Renal pelvis (tissue), 4 donors: ENCODE results near the gene KDSR. TPM values are rescaled to one million over a fixed set of nuclear protein-coding genes. Genes with fewer than 3 reads are reported as not detected.

Experiments
- DNase-seq: peaks from one replicate; pipeline ENCODE4 v3.0.0-alpha.2; 2013
- polyA plus RNA-seq, 3 donors: library from polyadenylated mRNA; unstranded; fragments of 120-200 nt; gene quantifications; one replicate each; pipeline ENCODE4 v1.2.1, GENCODE V29; 2013; ENCODE audit not compliant: insufficient read length in 3 of 3

KDSR gene
- polyA plus RNA-seq, 3 donors = 36.2 to 44.2 (median 43.6) TPM

DNA sequence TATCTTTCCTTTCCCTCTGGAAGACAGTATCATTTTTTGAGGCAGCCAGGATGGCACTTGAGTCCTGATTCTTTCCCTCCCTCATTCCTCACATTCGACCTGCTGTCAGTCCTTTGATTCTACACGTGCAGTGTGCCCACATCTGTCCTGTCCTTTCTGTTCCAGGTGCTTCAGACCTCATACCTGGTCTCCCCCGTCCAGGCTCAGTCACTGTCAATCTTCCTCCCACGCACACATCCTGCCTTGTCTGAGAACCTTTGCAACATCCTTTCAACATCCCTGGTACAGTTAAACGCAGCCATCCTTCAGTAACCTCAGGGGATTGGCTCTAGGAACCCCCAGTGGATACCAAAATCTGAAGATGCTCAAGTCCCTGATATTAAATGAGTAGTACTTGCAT lies 57.6 kb downstream of the KDSR start:
- no peak for DNase-seq

DNA sequence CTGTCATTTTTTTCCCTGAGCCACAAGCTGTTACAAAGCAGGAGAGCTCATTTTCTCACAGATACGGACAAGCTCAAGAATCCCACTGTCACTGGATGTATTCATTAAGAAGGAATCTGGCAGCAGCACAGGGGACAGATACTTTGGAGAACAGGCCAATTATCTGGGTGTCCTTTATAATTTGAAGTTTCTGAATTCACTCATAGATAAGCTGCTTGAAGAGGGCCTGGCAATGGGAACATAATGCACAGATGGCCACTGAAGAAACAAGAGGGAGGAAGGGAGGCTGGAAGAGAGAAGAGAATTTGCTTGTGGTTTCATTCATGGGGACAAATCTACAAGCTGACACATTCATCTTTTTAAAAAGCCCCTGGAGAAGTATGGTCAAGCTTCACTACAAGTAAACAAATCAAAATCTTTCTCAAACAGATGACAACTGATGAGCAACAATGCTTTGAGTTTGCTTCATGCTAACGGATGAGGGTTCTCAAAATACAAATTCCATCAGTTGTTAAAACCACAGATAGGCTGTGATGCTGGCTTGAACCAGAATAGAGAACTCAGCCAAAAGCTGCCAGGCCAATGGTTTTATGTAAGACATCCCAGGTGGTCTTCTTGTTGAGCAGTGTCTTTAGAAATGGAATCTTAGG lies 59.3 kb downstream of the KDSR start:
- DNase-seq = no peak

- DNase-seq = no peak
These were observed 60.0 kb downstream of the KDSR start for GRCh38 chr18:63306819-63307550.

DNA sequence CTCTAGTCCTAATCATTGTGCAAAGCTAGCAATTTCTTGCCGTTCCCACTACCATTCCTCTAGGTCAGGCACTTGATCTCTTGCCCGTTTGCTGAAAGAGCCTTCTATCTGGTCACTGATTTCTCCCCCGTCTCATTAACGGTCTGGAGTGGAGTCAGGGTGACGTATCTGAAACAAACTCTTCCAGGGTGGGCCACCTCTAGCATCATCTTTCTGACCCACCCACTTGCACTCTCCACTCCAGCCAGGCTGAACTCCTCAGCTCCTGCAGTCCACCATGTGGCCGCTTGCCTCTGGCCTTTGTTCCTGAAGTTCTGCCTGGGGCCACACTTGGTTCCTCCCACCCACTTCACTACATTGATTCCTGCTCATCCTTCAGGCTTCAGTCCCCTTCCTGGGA lies 60.8 kb downstream of the KDSR start:
- no peak for DNase-seq

DNA sequence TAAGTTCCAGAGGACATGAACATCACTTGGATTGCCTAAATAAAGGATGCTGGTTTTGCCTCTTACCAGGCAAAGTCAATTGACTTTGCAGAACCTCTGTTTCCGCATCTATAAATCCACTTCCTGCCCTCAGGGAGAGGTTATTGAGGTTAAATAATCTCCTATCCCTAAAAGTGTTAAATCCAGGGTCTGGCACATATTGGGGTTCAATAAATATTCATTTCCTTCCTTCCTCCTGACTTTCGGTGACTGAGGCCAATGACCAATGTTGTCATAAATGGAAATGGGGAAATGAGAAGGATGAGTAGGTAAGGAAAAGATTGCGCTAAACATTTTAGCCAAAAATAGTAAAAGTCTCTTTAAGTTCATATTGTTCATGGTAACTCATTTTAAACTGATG lies 63.5 kb downstream of the KDSR start:
- no peak for DNase-seq

GRCh38 chr18:63302636-63303405 lies 64.2 kb downstream of the KDSR start:
- no peak for DNase-seq

DNA sequence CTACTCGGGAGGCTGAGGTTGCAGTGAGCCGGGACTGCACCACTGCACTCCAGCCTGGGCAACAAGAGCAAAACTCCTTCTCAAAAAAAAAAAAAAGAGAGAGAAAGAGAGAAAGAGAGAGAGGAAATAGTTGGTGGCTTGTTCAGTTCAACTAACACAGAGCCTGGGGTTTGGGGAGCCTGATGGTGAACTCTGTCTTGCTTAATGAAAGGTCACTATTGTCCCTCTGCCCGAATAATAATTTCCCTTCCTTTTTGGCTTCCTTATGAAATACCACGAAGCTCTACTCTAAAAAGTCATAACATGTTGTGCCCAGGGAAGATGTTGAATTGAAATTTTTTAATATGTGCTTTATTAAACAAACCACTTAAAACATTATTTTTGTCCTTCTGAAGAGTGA lies 64.8 kb downstream of the KDSR start:
- DNase-seq = no peak

GRCh38 chr18:63301434-63301833 lies 65.6 kb downstream of the KDSR start:
- no peak for DNase-seq

DNA sequence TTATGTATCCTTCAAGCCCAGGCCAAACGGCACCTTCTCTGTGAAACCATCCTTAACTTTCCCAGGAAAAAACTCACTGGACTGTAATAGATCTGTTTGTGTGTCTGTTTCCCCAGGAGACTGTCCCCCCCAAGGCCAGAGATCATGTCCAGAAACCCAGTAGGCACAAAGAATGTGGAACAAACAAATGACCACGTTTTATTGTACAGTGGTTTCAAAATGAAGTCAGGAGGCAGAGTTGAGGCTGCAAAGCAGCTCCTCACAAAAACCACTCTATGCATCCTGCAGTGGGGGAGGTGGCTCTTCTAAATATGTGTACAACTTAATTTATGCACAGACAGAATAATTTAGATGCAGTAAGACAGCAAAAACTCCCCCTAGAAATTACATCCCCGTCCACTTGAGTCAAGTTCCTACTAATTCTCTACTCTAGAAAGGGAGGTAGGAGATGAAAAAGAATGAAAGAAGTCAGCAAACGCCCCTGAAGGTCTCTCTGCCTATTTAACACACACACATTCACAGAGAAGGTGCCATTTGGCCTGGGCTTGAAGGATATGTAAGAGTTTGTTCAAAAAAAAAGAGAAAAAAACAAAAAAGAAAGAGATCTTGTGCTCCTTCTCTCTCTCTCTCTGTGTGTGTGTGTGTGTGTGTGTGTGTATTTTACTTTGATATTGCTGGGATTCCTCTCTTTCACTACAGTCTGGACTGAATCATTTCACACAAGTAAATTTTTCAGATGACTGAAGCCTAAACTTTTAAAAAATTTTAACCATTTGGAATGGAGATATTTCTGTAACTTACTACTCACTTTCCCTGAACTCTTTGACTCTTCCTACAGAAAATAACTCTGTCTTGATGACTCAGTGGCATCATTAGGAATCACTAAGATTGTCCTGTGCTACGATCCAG lies 66.9 kb downstream of the KDSR start:
- DNase-seq = peak; percentile 73

- DNase-seq = no peak
These were observed 68.3 kb downstream of the KDSR start for GRCh38 chr18:63298400-63299365.

DNA sequence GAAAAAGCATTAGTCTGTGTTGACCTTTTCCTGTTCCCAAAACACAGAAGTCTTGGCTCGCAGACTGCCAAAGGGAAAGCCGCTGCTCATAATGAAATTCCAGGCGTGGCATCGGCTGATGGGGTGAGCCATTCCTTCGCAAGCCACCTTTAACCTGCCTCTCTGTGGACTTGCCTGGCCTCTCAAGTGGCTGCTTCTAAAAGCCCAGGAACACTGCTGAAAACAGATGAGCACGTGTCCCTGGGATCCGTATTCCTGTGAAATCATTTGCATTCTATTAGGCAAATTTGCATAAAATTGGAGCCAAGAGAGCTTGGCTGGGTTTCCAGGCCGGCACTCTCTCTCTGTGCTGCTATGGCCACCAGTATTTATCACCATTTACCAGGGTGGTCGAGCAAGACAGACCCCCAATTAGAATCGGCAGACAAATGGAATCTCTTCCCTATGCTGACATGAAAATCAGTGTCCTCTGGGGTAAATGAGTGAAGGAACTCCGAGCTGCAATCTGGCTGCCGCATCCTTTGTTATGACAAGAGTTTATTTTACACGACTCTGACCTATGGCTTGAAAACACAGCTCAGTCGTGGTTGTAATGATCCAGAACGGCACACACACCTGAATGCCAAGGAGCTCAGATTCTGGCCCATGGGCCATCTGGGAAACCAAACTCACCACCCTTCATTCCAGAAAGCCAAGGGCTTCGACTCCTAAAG lies 69.2 kb downstream of the KDSR start:
- no peak for DNase-seq

GRCh38 chr18:63293935-63294334 lies 73.1 kb downstream of the KDSR start:
- DNase-seq = no peak

- no peak for DNase-seq
These were observed 73.9 kb downstream of the KDSR start for GRCh38 chr18:63292831-63293683.

GRCh38 chr18:63291278-63291677 lies 75.7 kb downstream of the KDSR start:
- no peak for DNase-seq

DNA sequence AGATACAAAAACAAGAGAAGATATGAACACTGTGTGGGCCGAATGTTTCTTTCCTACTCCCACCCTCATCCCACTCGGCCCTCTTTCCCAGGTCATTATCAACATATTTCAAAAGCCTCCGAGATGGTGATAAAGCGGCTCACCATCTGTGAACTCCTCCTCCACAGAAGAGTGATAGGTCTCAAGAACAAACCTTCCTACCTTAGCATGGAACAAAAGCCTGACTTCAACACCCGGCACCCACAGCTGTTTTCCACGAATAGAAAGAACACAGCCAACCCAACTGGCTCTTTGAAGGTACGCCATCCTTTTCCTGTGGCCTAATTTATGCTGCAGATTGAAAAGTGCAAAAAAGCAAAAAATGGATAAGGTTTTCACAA lies 76.2 kb downstream of the KDSR start:
- no peak for DNase-seq

GRCh38 chr18:63290166-63290820 lies 76.7 kb downstream of the KDSR start:
- DNase-seq = no peak

GRCh38 chr18:63288311-63288710 lies 78.7 kb downstream of the KDSR start:
- no peak for DNase-seq

DNA sequence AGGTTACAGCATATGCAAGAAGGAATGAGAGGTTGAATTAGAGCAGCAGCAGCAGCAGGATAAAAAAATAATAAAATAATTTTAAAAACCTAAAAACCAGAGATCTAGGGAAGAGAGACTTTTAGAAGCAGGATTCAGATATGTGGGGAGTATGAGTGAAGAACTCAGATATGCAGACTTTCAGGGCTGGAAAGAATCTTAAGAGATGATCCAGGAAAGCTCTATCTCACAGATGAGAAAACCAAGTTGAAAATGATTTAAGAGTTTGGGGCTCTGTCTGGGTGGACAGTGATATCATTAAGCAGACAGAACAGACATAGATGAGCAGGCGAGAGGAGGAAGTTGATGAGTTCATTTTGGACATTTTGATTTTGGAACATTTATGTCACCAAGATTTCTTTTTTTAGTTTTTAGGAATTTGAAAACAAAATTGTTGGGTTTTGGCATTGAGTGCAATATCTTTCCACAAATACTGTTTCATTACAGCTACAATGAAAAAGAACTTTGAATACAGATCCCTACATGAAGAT lies 79.2 kb downstream of the KDSR start:
- DNase-seq = no peak
